Ishikawa (cell line): ENCODE results near the gene FRS2.

Source experiments
- CEBPB ChIP-seq: IDR thresholded peaks from 2 replicates; pipeline ENCODE4 v1.6.1; 2012
- CREB1 ChIP-seq: IDR thresholded peaks from 2 replicates; pipeline ENCODE4 v1.6.1; 2012; ENCODE audit warnings: low read depth
- EGR1 ChIP-seq: IDR thresholded peaks from 2 replicates; pipeline ENCODE4 v1.6.1; 2012
- EP300 ChIP-seq: IDR thresholded peaks from 2 replicates; pipeline ENCODE4 v1.6.1; 2012; ENCODE audit warnings: borderline replicate concordance
- FOXM1 ChIP-seq: IDR thresholded peaks from 2 replicates; pipeline ENCODE4 v1.6.1; 2012; ENCODE audit warnings: low read depth, borderline replicate concordance
- NFIC ChIP-seq: IDR thresholded peaks from 2 replicates; pipeline ENCODE4 v1.6.1; 2012
- RAD21 ChIP-seq: IDR thresholded peaks from 2 replicates; pipeline ENCODE4 v1.6.1; 2012; ENCODE audit warnings: low read depth
- TAF1 ChIP-seq: IDR thresholded peaks from 2 replicates; pipeline ENCODE4 v1.6.1; 2012; ENCODE audit warnings: low read depth, mild to moderate bottlenecking
- TCF12 ChIP-seq: IDR thresholded peaks from 2 replicates; pipeline ENCODE4 v1.6.1; 2012; ENCODE audit warnings: low read depth
- TEAD4 ChIP-seq: IDR thresholded peaks from 2 replicates; pipeline ENCODE4 v1.6.1; 2012
- YY1 ChIP-seq: IDR thresholded peaks from 2 replicates; pipeline ENCODE4 v1.6.1; 2012; ENCODE audit warnings: low read depth
- ZBTB7A ChIP-seq: IDR thresholded peaks from 2 replicates; pipeline ENCODE4 v1.6.1; 2012; ENCODE audit warnings: low read depth
- TF ChIP-seq, protein P1 (sequence below): IDR thresholded peaks from 2 replicates; pipeline ENCODE4 v1.6.1; 2012
- TF ChIP-seq, protein P2 (sequence below): IDR thresholded peaks from 2 replicates; pipeline ENCODE4 v1.6.1; 2012; ENCODE audit warnings: low read depth, mild to moderate bottlenecking
- TF ChIP-seq, protein P3 (sequence below): IDR thresholded peaks from 2 replicates; pipeline ENCODE4 v1.6.1; 2012

FRS2 gene

DNA sequence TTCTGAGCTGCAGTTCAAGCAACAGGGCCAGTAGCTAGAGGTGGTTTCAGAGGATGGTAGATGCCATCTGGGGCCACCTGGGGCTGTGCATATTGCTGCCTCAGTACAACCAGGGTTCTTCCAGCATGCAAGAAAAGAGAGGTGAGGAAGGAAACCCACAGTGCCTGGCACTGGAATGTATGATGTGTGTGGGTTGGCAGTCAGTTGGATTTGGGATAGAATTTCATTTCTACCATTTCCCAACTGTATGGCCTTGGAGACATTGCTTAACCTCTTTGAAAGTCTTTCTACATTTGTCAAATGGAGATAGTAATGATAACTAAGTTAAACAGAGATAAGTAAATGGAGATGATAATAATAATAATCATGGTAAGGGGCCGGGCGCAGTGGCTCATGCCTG lies 150.7 kb downstream of the FRS2 start:
- no peak for TF ChIP-seq YY1
- no peak for TF ChIP-seq RAD21

DNA sequence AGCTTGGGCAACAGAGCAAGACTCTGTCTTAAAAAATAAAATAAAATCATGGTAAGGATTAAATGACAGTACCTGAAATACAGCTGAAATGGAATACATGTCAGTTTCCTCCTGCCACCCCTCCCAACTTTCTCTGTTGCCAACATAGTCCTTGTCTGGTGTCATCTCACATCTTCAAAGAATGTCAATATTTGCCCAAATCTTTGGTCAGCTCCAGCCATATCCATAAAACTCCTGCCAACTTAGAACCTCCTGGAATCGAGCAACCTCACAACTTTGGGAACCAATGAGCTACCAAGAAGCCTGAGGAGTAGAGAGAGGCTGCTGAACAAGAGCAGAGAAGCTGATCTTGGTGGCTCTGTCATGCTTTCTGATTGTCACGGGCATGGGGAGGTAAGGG lies 151.4 kb downstream of the FRS2 start:
- TF ChIP-seq CREB1 (no peak), TCF12 (no peak), TEAD4 (no peak), EP300 (no peak), RAD21 (no peak), CEBPB (no peak), EGR1 (no peak), ZBTB7A (no peak), FOXM1 (no peak), NFIC (no peak), TAF1 (no peak), YY1 (no peak)
- TF ChIP-seq, protein P1, sequence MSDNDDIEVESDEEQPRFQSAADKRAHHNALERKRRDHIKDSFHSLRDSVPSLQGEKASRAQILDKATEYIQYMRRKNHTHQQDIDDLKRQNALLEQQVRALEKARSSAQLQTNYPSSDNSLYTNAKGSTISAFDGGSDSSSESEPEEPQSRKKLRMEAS = no peak
- TF ChIP-seq, protein P2, sequence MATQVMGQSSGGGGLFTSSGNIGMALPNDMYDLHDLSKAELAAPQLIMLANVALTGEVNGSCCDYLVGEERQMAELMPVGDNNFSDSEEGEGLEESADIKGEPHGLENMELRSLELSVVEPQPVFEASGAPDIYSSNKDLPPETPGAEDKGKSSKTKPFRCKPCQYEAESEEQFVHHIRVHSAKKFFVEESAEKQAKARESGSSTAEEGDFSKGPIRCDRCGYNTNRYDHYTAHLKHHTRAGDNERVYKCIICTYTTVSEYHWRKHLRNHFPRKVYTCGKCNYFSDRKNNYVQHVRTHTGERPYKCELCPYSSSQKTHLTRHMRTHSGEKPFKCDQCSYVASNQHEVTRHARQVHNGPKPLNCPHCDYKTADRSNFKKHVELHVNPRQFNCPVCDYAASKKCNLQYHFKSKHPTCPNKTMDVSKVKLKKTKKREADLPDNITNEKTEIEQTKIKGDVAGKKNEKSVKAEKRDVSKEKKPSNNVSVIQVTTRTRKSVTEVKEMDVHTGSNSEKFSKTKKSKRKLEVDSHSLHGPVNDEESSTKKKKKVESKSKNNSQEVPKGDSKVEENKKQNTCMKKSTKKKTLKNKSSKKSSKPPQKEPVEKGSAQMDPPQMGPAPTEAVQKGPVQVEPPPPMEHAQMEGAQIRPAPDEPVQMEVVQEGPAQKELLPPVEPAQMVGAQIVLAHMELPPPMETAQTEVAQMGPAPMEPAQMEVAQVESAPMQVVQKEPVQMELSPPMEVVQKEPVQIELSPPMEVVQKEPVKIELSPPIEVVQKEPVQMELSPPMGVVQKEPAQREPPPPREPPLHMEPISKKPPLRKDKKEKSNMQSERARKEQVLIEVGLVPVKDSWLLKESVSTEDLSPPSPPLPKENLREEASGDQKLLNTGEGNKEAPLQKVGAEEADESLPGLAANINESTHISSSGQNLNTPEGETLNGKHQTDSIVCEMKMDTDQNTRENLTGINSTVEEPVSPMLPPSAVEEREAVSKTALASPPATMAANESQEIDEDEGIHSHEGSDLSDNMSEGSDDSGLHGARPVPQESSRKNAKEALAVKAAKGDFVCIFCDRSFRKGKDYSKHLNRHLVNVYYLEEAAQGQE = no peak
- TF ChIP-seq, protein P3, sequence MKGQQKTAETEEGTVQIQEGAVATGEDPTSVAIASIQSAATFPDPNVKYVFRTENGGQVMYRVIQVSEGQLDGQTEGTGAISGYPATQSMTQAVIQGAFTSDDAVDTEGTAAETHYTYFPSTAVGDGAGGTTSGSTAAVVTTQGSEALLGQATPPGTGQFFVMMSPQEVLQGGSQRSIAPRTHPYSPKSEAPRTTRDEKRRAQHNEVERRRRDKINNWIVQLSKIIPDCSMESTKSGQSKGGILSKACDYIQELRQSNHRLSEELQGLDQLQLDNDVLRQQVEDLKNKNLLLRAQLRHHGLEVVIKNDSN = no peak

DNA sequence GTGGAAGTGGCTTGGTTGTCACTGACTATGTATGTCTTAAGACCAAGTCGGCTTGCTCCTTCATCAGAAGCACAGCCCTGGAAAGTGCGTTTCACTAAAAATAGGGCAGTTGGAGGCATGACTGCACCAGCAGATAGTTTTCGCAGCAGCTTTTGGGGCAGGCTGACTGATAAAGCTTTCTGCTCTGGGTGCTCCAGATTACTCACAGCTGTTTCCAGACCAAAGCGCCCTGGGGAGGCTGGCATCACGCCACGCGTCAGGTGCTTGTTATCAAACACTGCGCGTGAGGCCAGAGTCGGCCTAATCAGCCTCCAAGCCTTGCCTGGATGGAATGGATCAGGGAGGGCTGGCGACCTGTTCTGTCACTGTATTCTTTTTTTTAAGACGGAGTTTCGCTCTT lies 153.8 kb downstream of the FRS2 start:
- TF ChIP-seq NFIC (no peak), CREB1 (no peak), ZBTB7A (no peak), EP300 (no peak), CEBPB (no peak), FOXM1 (no peak), EGR1 (no peak), RAD21 (no peak), TEAD4 (no peak), TCF12 (no peak), YY1 (no peak), TAF1 (no peak)
- TF ChIP-seq, protein P2 = no peak
- TF ChIP-seq, protein P3 = no peak
- TF ChIP-seq, protein P1 = no peak

DNA sequence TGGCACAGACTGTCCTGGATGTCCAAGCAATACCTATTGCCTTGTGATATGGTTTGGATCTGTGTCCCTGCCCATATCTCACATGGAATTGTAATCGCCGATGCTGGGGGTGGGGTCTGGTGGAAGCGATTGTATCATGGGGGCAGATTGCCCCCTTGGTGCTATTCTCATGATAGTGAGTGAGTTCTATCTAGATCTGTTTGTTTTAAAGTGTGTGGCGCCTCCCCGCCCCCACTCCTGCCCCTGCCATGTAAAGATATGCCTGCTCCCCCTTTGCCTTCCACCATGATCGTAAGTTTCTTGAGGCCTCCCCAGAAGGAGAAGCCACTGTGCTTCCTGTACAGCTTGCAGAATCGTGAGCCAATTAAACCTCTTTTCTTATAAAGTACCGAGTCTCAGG lies 157.3 kb downstream of the FRS2 start:
- TF ChIP-seq, protein P1 = no peak
- TF ChIP-seq CREB1 (no peak), EGR1 (no peak), ZBTB7A (no peak), TCF12 (no peak), TEAD4 (no peak), TAF1 (no peak), EP300 (no peak), RAD21 (no peak)
- TF ChIP-seq, protein P2 = no peak
